GM19240 (cell line): ENCODE data around the gene ROR1.

Experiments used
- DNase-seq: peaks from one replicate; pipeline ENCODE4 v3.0.0; 2011; ENCODE audit warnings: low spot score; ENCODE audit not compliant: insufficient read length

The ROR1 gene

GRCh38 chr1:63773815-63774616 is at the start of gene ROR1:
ROR1 (plus strand) TSS chr1:63774017.
- no peak for DNase-seq

GRCh38 chr1:63724375-63724899 is 49.4 kb upstream of the ROR1 start:
- no peak for DNase-seq

- no peak for DNase-seq
Observed at GRCh38 chr1:63728611-63729226, 45.1 kb upstream of the ROR1 start.

- DNase-seq: no peak
Observed at GRCh38 chr1:63729227-63729620, 44.6 kb upstream of the ROR1 start.

- DNase-seq: no peak
Observed at GRCh38 chr1:63730211-63730610, 43.6 kb upstream of the ROR1 start.

- DNase-seq: no peak
Observed at GRCh38 chr1:63731117-63732043, 42.4 kb upstream of the ROR1 start.

GRCh38 chr1:63732666-63733065 is 41.2 kb upstream of the ROR1 start:
- no peak for DNase-seq

- DNase-seq: no peak
Observed at GRCh38 chr1:63738772-63739171, 35.0 kb upstream of the ROR1 start.

- DNase-seq: no peak
Observed at GRCh38 chr1:63739452-63739851, 34.4 kb upstream of the ROR1 start.

GRCh38 chr1:63740432-63740831 is 33.4 kb upstream of the ROR1 start:
- DNase-seq: no peak

GRCh38 chr1:63742526-63742925 is 31.3 kb upstream of the ROR1 start:
- no peak for DNase-seq

- no peak for DNase-seq
Observed at GRCh38 chr1:63743781-63744180, 30.0 kb upstream of the ROR1 start.

GRCh38 chr1:63746129-63746864 is 27.5 kb upstream of the ROR1 start:
- no peak for DNase-seq

- no peak for DNase-seq
Observed at GRCh38 chr1:63747445-63747844, 26.4 kb upstream of the ROR1 start.

- no peak for DNase-seq
Observed at GRCh38 chr1:63748046-63748580, 25.7 kb upstream of the ROR1 start.

GRCh38 chr1:63748641-63749040 is 25.2 kb upstream of the ROR1 start:
- no peak for DNase-seq

- DNase-seq: no peak
Observed at GRCh38 chr1:63750721-63751120, 23.1 kb upstream of the ROR1 start.

- DNase-seq: no peak
Observed at GRCh38 chr1:63752176-63752575, 21.6 kb upstream of the ROR1 start.

- no peak for DNase-seq
Observed at GRCh38 chr1:63753591-63753990, 20.2 kb upstream of the ROR1 start.

- DNase-seq: no peak
Observed at GRCh38 chr1:63756839-63757238, 17.0 kb upstream of the ROR1 start.

- no peak for DNase-seq
Observed at GRCh38 chr1:63757334-63757733, 16.5 kb upstream of the ROR1 start.
